HG02973 (cell line): ENCODE results near the gene PXMP2.
"Not testable (repeated sequence)": the region's sequence is repeated elsewhere in the genome, so short reads cannot be mapped to it uniquely, and the experiment has no call there.

Source experiments
- ATAC-seq: cut with Tn5 transposase; IDR thresholded peaks from one replicate; pipeline ENCODE4 v1.9.1; 2021; ENCODE audit warnings: moderate library complexity; ENCODE audit not compliant: unreplicated experiment

Gene PXMP2

GRCh38 chr12:132746613-132747012 is 59.2 kb downstream of the PXMP2 start:
- no peak for ATAC-seq

GRCh38 chr12:132747395-132747794 is 60.0 kb downstream of the PXMP2 start:
- no peak for ATAC-seq

GRCh38 chr12:132747896-132748295 is 60.5 kb downstream of the PXMP2 start:
- ATAC-seq: no peak

GRCh38 chr12:132748319-132748718 is 60.9 kb downstream of the PXMP2 start:
- ATAC-seq: no peak

- not testable (repeated sequence) for ATAC-seq
These were observed 66.3 kb downstream of the PXMP2 start for GRCh38 chr12:132753670-132754069.

- ATAC-seq: no peak
These were observed 67.0 kb downstream of the PXMP2 start for GRCh38 chr12:132754160-132754932.
